ENCODE results near the gene USP2.
"Not testable (repeated sequence)": the region's sequence is repeated elsewhere in the genome, so short reads cannot be mapped to it uniquely, and the experiment has no call there.

Gene USP2

GRCh38 chr11:119414321-119414720, 32.8 kb upstream of the USP2 start:
- no peak for TF ChIP-seq CTCF (IDR thresholded peaks at IDR 0.05; ENCODE audit: extremely low read depth, insufficient read depth, missing control alignments)
- in situ Hi-C loops (cut with MboI; ENCODE audit: low pct_unique_long_range_greater_than_20kb, low sequenced_read_pairs, unreplicated experiment), result no loop called here
- peak; percentile 2 for DNase-seq (ENCODE audit: low spot score)

- in situ Hi-C loops (cut with MboI; ENCODE audit: low pct_unique_long_range_greater_than_20kb, low sequenced_read_pairs, unreplicated experiment), result no loop called here
- no peak for DNase-seq (ENCODE audit: low spot score)
- no peak for TF ChIP-seq CTCF (IDR thresholded peaks at IDR 0.05; ENCODE audit: extremely low read depth, insufficient read depth, missing control alignments)
Measured at GRCh38 chr11:119412072-119412471, 30.6 kb upstream of the USP2 start.

- no peak for TF ChIP-seq CTCF (IDR thresholded peaks at IDR 0.05; ENCODE audit: extremely low read depth, insufficient read depth, missing control alignments)
- no peak for DNase-seq (ENCODE audit: low spot score)
- in situ Hi-C loops (cut with MboI; ENCODE audit: low pct_unique_long_range_greater_than_20kb, low sequenced_read_pairs, unreplicated experiment), result no loop called here
Measured at GRCh38 chr11:119410501-119410900, 29.0 kb upstream of the USP2 start.

- DNase-seq (ENCODE audit: low spot score), result peak; percentile 1
- TF ChIP-seq CTCF (IDR thresholded peaks at IDR 0.05; ENCODE audit: extremely low read depth, insufficient read depth, missing control alignments), result no peak
- in situ Hi-C loops (cut with MboI; ENCODE audit: low pct_unique_long_range_greater_than_20kb, low sequenced_read_pairs, unreplicated experiment), result no loop called here
Measured at GRCh38 chr11:119409731-119410130, 28.2 kb upstream of the USP2 start.

- DNase-seq (ENCODE audit: low spot score), result no peak
- no peak for TF ChIP-seq CTCF (IDR thresholded peaks at IDR 0.05; ENCODE audit: extremely low read depth, insufficient read depth, missing control alignments)
- in situ Hi-C loops (cut with MboI; ENCODE audit: low pct_unique_long_range_greater_than_20kb, low sequenced_read_pairs, unreplicated experiment), result no loop called here
Measured at GRCh38 chr11:119406005-119406404, 24.5 kb upstream of the USP2 start.

- DNase-seq (ENCODE audit: low spot score); in situ Hi-C loops (cut with MboI; ENCODE audit: low pct_unique_long_range_greater_than_20kb, low sequenced_read_pairs, unreplicated experiment): not testable (repeated sequence)
Measured at GRCh38 chr11:119405448-119405847, 24.0 kb upstream of the USP2 start.

GRCh38 chr11:119404872-119405271, 23.4 kb upstream of the USP2 start:
- no peak for TF ChIP-seq CTCF (IDR thresholded peaks at IDR 0.05; ENCODE audit: extremely low read depth, insufficient read depth, missing control alignments)
- in situ Hi-C loops (cut with MboI; ENCODE audit: low pct_unique_long_range_greater_than_20kb, low sequenced_read_pairs, unreplicated experiment), result no loop called here
- peak; percentile 2 for DNase-seq (ENCODE audit: low spot score)

All from GM13977 (cell line).